Measurements from ENCODE around the gene MRPL51.

DNA sequence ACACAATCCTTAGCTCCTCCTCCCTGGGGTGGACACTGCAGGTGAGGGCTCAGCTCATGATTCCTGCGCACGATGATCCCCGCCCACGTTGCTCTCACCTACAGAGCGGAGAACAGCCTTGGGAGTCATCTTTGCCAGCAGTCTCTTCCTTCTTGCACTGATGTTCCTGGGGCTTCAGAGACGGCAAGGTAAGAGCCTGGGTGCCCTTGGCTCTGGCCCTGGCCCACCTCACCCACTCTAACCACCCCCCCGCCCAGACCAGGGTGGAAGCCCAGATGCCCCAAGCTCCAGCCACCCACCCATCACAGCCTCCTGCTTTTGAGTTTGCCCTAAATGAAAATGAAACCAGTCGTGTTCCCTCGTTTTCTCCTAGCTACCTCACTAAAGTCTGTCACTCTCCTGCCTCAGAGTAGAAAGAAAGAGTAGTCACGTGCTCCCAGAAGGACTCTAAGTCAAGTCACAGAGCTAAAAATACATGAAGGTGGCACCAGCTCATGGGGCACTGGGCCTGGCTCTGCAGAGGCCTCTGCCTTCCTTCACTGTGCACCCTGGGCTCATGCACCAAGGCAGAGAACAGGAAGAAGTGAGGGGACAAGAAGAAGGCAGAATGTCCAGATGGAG, 32.2 kb downstream of the MRPL51 start:
- TF ChIP-seq POLR2A (IDR thresholded peaks at IDR 0.05; ENCODE audit: low read depth, low read length) = peak; percentile 66
- TF ChIP-seq, protein P1, sequence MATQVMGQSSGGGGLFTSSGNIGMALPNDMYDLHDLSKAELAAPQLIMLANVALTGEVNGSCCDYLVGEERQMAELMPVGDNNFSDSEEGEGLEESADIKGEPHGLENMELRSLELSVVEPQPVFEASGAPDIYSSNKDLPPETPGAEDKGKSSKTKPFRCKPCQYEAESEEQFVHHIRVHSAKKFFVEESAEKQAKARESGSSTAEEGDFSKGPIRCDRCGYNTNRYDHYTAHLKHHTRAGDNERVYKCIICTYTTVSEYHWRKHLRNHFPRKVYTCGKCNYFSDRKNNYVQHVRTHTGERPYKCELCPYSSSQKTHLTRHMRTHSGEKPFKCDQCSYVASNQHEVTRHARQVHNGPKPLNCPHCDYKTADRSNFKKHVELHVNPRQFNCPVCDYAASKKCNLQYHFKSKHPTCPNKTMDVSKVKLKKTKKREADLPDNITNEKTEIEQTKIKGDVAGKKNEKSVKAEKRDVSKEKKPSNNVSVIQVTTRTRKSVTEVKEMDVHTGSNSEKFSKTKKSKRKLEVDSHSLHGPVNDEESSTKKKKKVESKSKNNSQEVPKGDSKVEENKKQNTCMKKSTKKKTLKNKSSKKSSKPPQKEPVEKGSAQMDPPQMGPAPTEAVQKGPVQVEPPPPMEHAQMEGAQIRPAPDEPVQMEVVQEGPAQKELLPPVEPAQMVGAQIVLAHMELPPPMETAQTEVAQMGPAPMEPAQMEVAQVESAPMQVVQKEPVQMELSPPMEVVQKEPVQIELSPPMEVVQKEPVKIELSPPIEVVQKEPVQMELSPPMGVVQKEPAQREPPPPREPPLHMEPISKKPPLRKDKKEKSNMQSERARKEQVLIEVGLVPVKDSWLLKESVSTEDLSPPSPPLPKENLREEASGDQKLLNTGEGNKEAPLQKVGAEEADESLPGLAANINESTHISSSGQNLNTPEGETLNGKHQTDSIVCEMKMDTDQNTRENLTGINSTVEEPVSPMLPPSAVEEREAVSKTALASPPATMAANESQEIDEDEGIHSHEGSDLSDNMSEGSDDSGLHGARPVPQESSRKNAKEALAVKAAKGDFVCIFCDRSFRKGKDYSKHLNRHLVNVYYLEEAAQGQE (IDR thresholded peaks at IDR 0.05; ENCODE audit: low read depth, low read length) = no peak

Measured in GM12878 (cell line).